Measurements from ENCODE around the gene CCNA2. TPM values are rescaled to one million over a fixed set of nuclear protein-coding genes. Genes with fewer than 3 reads are reported as not detected.

The CCNA2 gene
- polyA plus RNA-seq, 3 donors, result 0.20 to 0.23 TPM; not detected in 1

DNA sequence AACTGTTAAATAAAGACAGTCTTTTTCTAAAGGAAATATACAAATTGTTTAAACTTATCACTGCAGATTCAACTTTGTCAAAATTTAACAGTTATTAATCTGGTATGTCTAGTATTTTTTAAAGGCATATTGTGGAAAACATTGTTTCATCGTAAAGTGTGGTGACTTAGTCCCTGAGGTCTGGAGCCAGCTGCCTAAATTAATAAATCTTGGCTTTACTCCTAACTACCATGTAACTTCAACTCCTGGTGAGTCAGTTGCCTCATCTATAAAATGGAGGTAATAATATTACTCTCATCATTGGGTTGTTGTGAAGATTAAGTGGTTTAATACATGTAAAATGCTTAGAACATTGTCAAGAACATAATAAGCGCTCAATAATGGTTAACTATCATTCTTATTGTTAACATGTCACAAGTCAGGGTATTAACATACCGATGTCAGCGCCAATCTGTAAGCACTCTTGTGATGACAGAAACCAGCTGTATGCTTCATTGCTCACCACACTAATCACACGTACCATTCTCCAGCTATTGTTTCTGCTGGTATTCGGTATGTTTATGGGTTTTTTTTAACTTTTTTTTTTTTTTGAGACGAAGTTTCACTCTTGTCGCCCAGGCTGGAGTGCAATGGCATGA is 44.6 kb downstream of the CCNA2 start:
- H3K4me3 ChIP-seq (replicated peaks in 1 of 3; ENCODE audit: low read depth in 2 of 3, low read length in 3 of 3), result no peak overlapping the region
- Mint-ChIP-seq H3K27me3 (ENCODE audit: low read depth in 3 of 3) (peaks cover 3 to 18% (median 7%) of the 10 kb centered on the region in 3 donors), H3K4me3 (no peak overlapping the region), H3K36me3 (no peaks in the 10 kb centered on the region), H3K27ac (no peak overlapping the region), H3K4me1 (peaks cover 3% of the 10 kb centered on the region), H3K9me3 (peaks cover 0 to 5% (median 0%) of the 10 kb centered on the region in 7 donors)
- H3K79me2 ChIP-seq (ENCODE audit: insufficient read depth, low read length), result no peaks in the 10 kb centered on the region
- no peaks in the 10 kb centered on the region for H3K9me3 ChIP-seq (replicated peaks in 1 of 2; ENCODE audit: control insufficient read depth in 1 of 2, insufficient read depth in 1 of 2, low read length in 2 of 2)
- no peaks in the 10 kb centered on the region for H4K20me1 ChIP-seq (ENCODE audit: insufficient read depth, low read length)
- H3K4me2 ChIP-seq (replicated peaks; ENCODE audit: extremely low read depth, low read length, poor library complexity, severe bottlenecking), result no peak overlapping the region
- H3K9ac ChIP-seq (ENCODE audit: insufficient read depth, low read length, poor library complexity, severe bottlenecking), result no peak overlapping the region
- TF ChIP-seq, protein P1, sequence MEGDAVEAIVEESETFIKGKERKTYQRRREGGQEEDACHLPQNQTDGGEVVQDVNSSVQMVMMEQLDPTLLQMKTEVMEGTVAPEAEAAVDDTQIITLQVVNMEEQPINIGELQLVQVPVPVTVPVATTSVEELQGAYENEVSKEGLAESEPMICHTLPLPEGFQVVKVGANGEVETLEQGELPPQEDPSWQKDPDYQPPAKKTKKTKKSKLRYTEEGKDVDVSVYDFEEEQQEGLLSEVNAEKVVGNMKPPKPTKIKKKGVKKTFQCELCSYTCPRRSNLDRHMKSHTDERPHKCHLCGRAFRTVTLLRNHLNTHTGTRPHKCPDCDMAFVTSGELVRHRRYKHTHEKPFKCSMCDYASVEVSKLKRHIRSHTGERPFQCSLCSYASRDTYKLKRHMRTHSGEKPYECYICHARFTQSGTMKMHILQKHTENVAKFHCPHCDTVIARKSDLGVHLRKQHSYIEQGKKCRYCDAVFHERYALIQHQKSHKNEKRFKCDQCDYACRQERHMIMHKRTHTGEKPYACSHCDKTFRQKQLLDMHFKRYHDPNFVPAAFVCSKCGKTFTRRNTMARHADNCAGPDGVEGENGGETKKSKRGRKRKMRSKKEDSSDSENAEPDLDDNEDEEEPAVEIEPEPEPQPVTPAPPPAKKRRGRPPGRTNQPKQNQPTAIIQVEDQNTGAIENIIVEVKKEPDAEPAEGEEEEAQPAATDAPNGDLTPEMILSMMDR (IDR thresholded peaks at IDR 0.05), result no peak
- 100% methylated on average over 2 of the region's 8 CpGs for WGBS (ENCODE audit: insufficient coverage)
- H2AFZ ChIP-seq (ENCODE audit: insufficient read depth, low read depth, low read length, poor library complexity, severe bottlenecking), result no peak overlapping the region
- peaks cover 0 to 4% of the 10 kb centered on the region in 2 donors for H3K27me3 ChIP-seq (ENCODE audit: control insufficient read depth in 2 of 2, insufficient read depth in 2 of 2, low read length in 2 of 2)
- intact Hi-C loops (cut with micrococcal nuclease), result no loop called here
- no peaks in the 10 kb centered on the region for H3K4me1 ChIP-seq (ENCODE audit: control insufficient read depth in 1 of 2, insufficient read depth in 2 of 2, low read length in 2 of 2)
- no peak for DNase-seq
- H3K36me3 ChIP-seq (replicated peaks in 1 of 2; ENCODE audit: control insufficient read depth in 1 of 2, insufficient read depth in 2 of 2, low read length in 2 of 2), result no peaks in the 10 kb centered on the region
- H3K27ac ChIP-seq (ENCODE audit: low read depth in 1 of 2, low read length in 2 of 2), result no peak overlapping the region

- Histone ChIP-seq H3K4me1 (ENCODE audit: control insufficient read depth in 1 of 2, insufficient read depth in 2 of 2, low read length in 2 of 2) (no peaks in the 10 kb centered on the region), H3K4me2 (replicated peaks; ENCODE audit: extremely low read depth, low read length, poor library complexity, severe bottlenecking) (no peak overlapping the region), H3K79me2 (ENCODE audit: insufficient read depth, low read length) (no peaks in the 10 kb centered on the region), H3K9me3 (replicated peaks in 1 of 2; ENCODE audit: control insufficient read depth in 1 of 2, insufficient read depth in 1 of 2, low read length in 2 of 2) (no peaks in the 10 kb centered on the region), H3K9ac (ENCODE audit: insufficient read depth, low read length, poor library complexity, severe bottlenecking) (no peak overlapping the region), H2AFZ (ENCODE audit: insufficient read depth, low read depth, low read length, poor library complexity, severe bottlenecking) (no peak overlapping the region), H3K36me3 (replicated peaks in 1 of 2; ENCODE audit: control insufficient read depth in 1 of 2, insufficient read depth in 2 of 2, low read length in 2 of 2) (no peaks in the 10 kb centered on the region), H4K20me1 (ENCODE audit: insufficient read depth, low read length) (no peaks in the 10 kb centered on the region), H3K4me3 (replicated peaks in 1 of 3; ENCODE audit: low read depth in 2 of 3, low read length in 3 of 3) (no peak overlapping the region), H3K27ac (ENCODE audit: low read depth in 1 of 2, low read length in 2 of 2) (no peak overlapping the region), H3K27me3 (ENCODE audit: control insufficient read depth in 2 of 2, insufficient read depth in 2 of 2, low read length in 2 of 2) (peaks cover 0 to 4% of the 10 kb centered on the region in 2 donors)
- H3K27me3 Mint-ChIP-seq (ENCODE audit: low read depth in 3 of 3), result peaks cover 7 to 20% (median 9%) of the 10 kb centered on the region in 3 donors
- H3K9me3 Mint-ChIP-seq, result peaks cover 0 to 4% (median 0%) of the 10 kb centered on the region in 7 donors
- H3K4me3 Mint-ChIP-seq, result no peak overlapping the region
- TF ChIP-seq, protein P1 (IDR thresholded peaks at IDR 0.05), result no peak
- no peaks in the 10 kb centered on the region for H3K4me1 Mint-ChIP-seq
- no peak overlapping the region for H3K27ac Mint-ChIP-seq
- WGBS (ENCODE audit: insufficient coverage), result 67% methylated on average over 1 of the region's 3 CpGs
- no peak for DNase-seq
- H3K36me3 Mint-ChIP-seq, result no peaks in the 10 kb centered on the region
- intact Hi-C loops (cut with micrococcal nuclease), result no loop called here
Measured at GRCh38 chr4:121777625-121778024, 46.1 kb downstream of the CCNA2 start.
